Measurements from ENCODE around the gene CD247. TPM values are rescaled to one million over a fixed set of nuclear protein-coding genes. Genes with fewer than 3 reads are reported as not detected.

The CD247 gene
- total and polyA plus RNA-seq, 3 donors from 2014 or later, result 0.47 to 2.5 (median 1.1) TPM

DNA sequence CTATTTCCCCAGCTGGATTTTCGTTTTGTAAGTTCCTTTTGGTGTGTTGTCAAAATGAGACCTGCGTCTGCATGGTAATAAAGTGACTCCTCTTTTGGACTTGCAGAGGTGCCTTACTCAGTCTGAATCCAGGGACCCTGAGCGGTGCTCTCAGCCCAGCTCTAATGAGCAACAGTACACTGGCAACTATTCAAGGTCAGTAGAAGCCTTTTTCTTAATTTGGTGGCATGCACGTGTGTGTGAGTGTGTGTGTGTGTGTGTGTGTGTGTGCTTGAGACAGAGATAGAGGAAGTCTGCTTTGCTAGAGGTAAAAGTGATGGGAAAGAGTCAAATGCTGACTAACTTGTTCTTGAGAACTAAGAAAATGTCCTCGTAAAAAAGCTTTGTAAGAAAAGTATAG lies 105.4 kb downstream of the CD247 start:
- 22 to 53% methylated on average over 5 of the region's 5 CpGs for WGBS, 2 donors
- no peak overlapping the region for H3K4me3 ChIP-seq
- no peak overlapping the region for H3K27ac ChIP-seq
- peaks cover 8% of the 10 kb centered on the region for H3K4me1 ChIP-seq
- peak; percentile 34 for DNase-seq
- no peaks in the 10 kb centered on the region for H3K27me3 ChIP-seq
- H3K36me3 ChIP-seq (ENCODE audit: low read depth, missing control alignments), result no peaks in the 10 kb centered on the region
- intact Hi-C loops (cut with DNase I; ENCODE audit: low total_unique reads), result no loop called here
- TF ChIP-seq, protein P1, sequence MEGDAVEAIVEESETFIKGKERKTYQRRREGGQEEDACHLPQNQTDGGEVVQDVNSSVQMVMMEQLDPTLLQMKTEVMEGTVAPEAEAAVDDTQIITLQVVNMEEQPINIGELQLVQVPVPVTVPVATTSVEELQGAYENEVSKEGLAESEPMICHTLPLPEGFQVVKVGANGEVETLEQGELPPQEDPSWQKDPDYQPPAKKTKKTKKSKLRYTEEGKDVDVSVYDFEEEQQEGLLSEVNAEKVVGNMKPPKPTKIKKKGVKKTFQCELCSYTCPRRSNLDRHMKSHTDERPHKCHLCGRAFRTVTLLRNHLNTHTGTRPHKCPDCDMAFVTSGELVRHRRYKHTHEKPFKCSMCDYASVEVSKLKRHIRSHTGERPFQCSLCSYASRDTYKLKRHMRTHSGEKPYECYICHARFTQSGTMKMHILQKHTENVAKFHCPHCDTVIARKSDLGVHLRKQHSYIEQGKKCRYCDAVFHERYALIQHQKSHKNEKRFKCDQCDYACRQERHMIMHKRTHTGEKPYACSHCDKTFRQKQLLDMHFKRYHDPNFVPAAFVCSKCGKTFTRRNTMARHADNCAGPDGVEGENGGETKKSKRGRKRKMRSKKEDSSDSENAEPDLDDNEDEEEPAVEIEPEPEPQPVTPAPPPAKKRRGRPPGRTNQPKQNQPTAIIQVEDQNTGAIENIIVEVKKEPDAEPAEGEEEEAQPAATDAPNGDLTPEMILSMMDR (IDR thresholded peaks at IDR 0.05), result no peak
- TF ChIP-seq POLR2A (IDR thresholded peaks at IDR 0.05), result no peak
- H3K9me3 ChIP-seq, result no peaks in the 10 kb centered on the region

DNA sequence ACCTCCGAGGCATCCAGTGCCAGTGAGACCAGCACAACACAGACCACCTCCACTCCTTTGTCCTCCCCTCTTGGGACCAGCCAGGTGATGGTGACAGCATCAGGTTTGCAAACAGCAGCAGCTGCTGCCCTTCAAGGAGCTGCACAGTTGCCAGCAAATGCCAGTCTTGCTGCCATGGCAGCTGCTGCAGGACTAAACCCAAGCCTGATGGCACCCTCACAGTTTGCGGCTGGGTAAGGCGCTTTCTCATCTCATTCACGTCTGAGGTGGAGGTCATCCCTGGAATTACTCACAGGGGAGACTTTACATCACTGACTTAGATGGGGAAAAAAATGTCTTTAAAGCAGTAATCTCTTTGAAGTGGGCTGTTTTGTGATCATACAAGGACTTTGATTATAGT lies 106.3 kb downstream of the CD247 start:
- TF ChIP-seq, protein P1 (IDR thresholded peaks at IDR 0.05), result no peak
- TF ChIP-seq POLR2A (IDR thresholded peaks at IDR 0.05), result no peak
- Histone ChIP-seq H3K4me3 (no peak overlapping the region), H3K27me3 (no peaks in the 10 kb centered on the region), H3K27ac (no peak overlapping the region), H3K4me1 (peaks cover 8% of the 10 kb centered on the region), H3K9me3 (no peaks in the 10 kb centered on the region), H3K36me3 (ENCODE audit: low read depth, missing control alignments) (no peaks in the 10 kb centered on the region)
- 83 to 91% methylated on average over 4 of the region's 4 CpGs for WGBS, 2 donors
- intact Hi-C loops (cut with DNase I; ENCODE audit: low total_unique reads), result no loop called here
- no peak for DNase-seq

DNA sequence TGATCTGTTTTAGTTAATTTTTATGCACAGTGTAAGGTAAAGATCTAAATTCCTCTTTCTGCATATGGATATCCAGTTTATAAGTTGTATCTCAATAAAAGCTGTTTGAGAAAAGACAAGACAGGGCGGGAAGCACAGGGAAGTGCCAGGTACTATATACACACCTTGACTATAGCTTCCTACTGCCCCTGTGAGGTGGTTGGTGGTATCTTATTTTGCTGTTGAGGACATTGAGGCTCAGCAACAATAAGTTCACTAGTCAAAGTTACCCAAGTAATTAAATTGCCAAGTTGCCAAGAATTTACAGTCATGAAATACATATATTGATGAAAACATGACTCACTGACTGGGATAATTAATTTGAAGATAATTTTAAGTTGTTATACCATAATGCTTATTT lies 109.1 kb downstream of the CD247 start:
- Histone ChIP-seq H3K36me3 (ENCODE audit: low read depth, missing control alignments) (no peaks in the 10 kb centered on the region), H3K9me3 (no peaks in the 10 kb centered on the region), H3K4me3 (no peak overlapping the region), H3K27me3 (no peaks in the 10 kb centered on the region), H3K27ac (no peak overlapping the region), H3K4me1 (peaks cover 8% of the 10 kb centered on the region)
- intact Hi-C loops (cut with DNase I; ENCODE audit: low total_unique reads), result no loop called here
- no peak for DNase-seq
- no peak for TF ChIP-seq POLR2A (IDR thresholded peaks at IDR 0.05)
- TF ChIP-seq, protein P1 (IDR thresholded peaks at IDR 0.05), result no peak
- 89 to 95% methylated on average over 1 of the region's 1 CpG for WGBS, 2 donors

DNA sequence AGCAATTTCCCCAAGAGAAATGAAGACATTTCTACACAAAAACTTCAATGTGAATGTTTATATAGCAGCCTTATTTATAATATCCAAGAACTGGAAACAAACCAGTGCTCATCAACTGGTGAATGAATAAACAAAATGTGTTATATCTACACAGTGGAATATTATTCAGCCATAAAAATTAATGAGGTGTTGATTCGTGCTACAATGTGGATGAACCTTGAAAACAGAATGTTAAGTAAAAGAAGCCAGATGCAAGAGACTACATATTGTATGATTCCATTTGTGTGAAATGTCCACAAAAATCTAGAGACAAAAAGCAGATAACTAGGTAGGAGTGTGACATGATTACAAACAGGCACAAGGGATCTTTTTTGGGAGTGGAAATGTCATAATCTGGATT lies 110.0 kb downstream of the CD247 start:
- 93 to 95% methylated on average over 1 of the region's 1 CpG for WGBS, 2 donors
- no peak overlapping the region for H3K27ac ChIP-seq

DNA sequence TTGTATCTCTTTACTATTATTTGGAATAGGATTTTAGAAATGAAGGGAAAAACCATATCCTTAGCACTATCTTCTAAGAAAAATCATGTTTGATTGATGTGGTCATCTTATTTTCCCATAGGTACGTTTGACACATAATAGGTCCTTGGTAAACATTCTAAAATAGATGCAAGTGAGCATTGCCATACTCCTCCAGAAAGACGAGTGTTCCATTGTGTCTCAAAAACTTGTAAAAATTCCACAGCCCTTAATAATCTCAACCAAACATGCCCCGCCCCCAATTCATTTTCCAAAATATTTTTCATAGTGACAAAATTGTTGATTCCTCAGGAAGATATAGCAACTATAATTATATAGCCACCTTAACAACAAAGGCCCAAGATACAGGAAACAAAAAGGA lies 113.4 kb downstream of the CD247 start:
- TF ChIP-seq, protein P1 (IDR thresholded peaks at IDR 0.05), result no peak
- no peak for TF ChIP-seq POLR2A (IDR thresholded peaks at IDR 0.05)
- H3K9me3 ChIP-seq, result no peaks in the 10 kb centered on the region
- H3K4me1 ChIP-seq, result no peaks in the 10 kb centered on the region
- H3K27ac ChIP-seq, result no peak overlapping the region
- no peaks in the 10 kb centered on the region for H3K27me3 ChIP-seq
- no peak overlapping the region for H3K4me3 ChIP-seq
- 82 to 87% methylated on average over 3 of the region's 3 CpGs for WGBS, 2 donors
- DNase-seq, result no peak
- no peaks in the 10 kb centered on the region for H3K36me3 ChIP-seq (ENCODE audit: low read depth, missing control alignments)
- intact Hi-C loops (cut with DNase I; ENCODE audit: low total_unique reads), result no loop called here

More for the DNA sequence above, 110.0 kb downstream of the CD247 start:
- H3K4me3 ChIP-seq, result no peak overlapping the region
- no peaks in the 10 kb centered on the region for H3K27me3 ChIP-seq
- peaks cover 8% of the 10 kb centered on the region for H3K4me1 ChIP-seq
- no peaks in the 10 kb centered on the region for H3K9me3 ChIP-seq
- no peaks in the 10 kb centered on the region for H3K36me3 ChIP-seq (ENCODE audit: low read depth, missing control alignments)
- TF ChIP-seq, protein P1 (IDR thresholded peaks at IDR 0.05), result no peak
- no peak for TF ChIP-seq POLR2A (IDR thresholded peaks at IDR 0.05)
- no peak for DNase-seq
- intact Hi-C loops (cut with DNase I; ENCODE audit: low total_unique reads), result no loop called here

Data from testis (tissue), 3 donors.